Activated CD4-positive, alpha-beta T cell treated with anti-CD3 and anti-CD28 coated beads, Interleukin-2, Interleukin-4, amounts not matched to agents 100 ng/mL and 50 ng/mL, durations not matched to agents 16 hours and 8 hours (primary cell): Measurements from ENCODE around the gene LAPTM5.

Experiments used
- DNase-seq: peaks from one replicate; pipeline ENCODE4 v3.0.0-alpha.2; 2020; ENCODE audit warnings: low spot score

The LAPTM5 gene

GRCh38 chr1:30742300-30742962 lies 15.1 kb downstream of the LAPTM5 start:
- DNase-seq: no peak

- no peak for DNase-seq
Measured at GRCh38 chr1:30741239-30741894, 16.2 kb downstream of the LAPTM5 start.

DNA sequence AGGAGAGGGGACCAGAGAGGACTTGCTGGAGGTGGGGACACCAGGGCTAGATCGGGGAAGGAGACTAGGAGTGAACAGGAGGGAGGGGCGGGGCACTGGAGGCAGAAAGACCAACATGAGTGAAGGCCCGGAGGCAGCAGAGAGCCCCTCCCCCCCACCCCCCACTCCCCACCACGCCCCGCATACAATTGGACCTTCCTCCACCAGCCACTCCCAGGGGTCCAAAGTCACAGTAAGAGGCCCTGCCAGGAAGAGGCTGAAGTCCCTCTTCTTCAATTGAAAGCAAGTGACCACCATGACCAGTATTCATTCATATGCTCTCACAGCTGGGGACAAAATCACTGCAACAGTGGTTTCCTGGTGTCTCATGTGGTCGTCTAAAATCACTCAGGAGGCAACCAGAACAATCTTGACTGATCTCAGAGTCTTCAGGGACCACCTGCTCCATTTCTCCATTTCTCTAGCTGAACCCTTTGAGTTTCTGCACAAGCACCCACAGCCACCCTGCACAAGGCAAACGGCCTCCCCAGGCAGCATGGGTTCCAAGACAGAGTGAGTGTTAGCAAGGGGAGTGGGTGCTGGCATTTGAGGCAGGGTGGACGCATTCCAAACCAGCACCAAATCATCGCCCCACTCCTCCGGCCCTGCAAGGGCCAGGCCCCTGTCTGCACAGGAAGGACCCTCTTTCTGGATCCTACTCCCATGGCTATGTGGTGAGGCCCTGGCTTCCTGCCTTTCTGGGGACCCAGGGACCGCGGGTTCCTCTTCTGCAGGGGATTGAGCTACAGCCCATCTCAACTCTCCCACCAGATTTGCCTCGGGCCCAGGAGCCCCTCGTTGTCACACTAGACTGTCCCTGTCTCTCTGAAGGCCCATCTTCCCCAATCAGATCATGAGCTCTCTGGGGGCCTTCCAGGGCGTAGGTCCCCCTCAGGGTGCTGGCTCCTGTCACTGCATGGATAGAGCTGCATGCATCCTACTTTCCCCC lies 17.0 kb downstream of the LAPTM5 start:
- no peak for DNase-seq

- DNase-seq: no peak
Measured at GRCh38 chr1:30739601-30740000, 18.0 kb downstream of the LAPTM5 start.

DNA sequence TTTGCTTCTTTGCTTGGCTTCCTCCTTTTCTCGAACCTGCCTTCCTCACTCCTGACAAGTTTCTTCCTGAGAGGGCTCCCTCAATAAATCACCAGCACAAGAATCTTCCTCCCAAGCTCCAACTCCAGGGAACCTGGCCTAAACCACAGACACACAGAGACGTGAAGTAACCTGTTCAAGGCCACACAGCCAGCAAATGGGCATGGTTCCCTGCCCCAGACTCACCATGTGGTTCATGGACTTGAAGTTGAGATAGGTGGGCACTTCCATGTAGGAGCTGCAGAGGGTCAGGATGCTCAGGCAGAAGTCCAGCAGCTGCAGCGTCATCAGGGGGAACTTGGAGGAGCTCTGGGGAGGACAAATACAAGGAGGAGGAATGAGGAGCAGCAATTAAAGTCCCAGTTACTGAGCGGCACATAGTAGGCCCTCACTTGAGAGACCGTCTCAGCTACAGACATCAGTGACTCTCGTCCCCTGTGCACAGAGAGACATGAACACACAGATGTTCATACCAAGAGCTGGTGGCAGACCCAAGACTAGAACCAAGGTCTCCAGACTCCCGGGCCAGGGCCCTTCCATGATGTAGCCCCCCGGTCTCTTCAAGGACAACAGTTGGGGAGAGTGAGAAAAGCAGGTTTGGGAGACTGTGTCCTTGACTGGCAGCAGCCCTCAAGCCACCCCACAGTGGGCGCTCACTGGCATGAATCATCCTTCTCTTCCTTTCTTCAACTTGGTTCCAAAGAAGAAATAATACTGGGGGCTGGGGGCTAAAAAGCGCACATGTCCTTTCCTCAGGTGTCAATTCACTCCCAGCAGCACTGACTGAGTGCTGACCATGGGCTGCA lies 18.6 kb downstream of the LAPTM5 start:
- no peak for DNase-seq

DNA sequence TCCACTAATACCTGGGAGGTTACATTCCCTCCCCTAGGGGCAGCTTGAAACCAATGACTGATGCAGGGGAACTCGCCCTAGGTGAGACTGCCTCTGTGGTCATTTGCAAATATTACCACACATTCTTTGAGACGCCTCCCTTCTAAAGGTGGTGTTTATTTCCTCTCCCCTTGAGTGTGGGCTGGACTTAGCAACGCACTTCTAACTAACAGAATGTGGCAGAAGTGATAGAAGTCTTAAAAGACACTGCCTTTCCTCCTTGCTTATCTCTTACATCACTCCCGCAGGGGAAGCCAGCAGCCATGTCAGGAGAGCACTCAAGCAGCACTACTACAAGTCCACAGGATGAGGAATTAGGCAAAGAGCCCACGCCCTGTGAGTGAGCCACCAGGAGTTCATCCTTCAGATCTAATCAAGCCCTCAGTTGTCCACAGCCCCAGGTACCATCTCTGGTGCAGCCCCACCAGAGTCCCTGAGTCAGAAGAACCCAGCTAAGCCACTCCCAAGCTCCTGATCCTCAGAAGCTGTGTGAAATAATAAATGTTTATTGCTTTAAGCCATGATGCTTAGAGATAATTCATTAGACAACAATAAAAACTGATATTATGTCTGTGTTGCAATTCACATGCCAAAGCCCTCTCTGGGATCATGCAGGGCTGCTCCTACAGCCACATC lies 19.4 kb downstream of the LAPTM5 start:
- DNase-seq: no peak

DNA sequence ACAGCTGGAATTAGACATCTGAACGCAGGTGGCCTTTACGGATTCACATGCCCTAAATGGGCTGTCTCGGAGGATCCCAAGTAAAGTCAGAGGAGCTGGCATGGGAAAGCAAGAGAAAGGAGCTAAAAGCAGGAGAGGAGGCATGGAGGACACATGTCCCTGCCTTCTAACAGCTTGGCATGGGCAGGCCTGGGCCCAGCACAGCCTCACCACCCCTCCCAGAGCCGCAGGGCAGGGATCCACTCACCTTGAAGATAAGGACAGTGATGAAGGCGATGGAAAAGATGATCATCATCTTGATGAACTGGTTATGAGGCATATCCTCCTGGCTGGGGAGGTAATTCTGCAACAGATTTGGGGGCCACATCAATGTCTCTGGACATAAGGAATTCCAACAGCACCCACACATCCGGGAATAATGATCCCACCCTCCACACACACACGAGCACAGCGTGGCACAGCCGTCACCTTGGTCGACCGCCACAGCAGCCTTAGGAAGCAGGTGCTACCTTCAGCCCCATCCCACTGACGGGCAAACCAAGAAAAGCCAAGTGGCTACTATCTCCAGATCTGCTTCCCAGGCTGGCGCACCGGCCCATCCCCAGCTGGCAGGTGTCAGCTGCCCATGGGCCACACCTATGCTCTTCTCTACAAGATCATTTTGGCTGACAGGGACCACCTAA lies 20.1 kb downstream of the LAPTM5 start:
- no peak for DNase-seq

- no peak for DNase-seq
Measured at GRCh38 chr1:30735668-30736498, 21.7 kb downstream of the LAPTM5 start.

DNA sequence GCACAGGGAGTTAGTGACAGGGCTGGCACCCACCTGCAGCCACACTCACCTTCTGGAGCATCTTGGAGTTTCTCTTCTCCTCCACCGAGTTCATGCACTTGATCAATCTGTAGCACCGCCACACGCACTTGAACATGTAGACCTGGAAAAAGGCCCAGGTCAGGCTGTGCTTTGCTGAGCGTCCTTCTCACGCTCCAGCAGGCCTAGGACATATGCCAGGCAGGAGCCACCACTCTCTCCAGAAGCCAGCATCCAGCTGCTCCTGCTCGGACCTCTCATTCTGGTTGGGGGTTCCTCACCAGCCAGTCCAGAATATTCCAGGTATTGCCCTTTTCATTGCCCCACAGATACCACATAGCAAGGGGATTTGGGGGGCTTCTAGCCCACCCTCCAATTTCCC lies 22.4 kb downstream of the LAPTM5 start:
- no peak for DNase-seq

DNA sequence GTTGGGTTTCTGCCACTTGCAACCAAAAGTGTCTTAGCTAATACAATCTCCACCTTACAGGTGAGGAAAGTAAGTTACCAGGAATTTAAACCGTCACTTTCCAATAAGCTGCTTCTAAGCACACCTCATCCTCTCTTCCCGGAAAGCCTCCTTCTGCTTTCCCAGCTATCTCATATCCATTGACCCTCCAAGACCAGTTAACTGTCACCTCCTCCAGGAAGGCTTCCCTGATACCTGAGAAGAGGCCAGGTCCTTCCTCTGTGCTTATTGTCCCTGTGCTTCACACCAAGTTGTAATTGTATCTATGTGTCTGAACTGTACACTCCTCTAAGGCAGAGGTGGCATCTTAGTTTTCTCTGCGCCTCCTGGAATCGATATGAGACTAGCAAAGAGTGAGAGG lies 23.0 kb downstream of the LAPTM5 start:
- DNase-seq: no peak

- DNase-seq: no peak
Measured at GRCh38 chr1:30734106-30734505, 23.5 kb downstream of the LAPTM5 start.

DNA sequence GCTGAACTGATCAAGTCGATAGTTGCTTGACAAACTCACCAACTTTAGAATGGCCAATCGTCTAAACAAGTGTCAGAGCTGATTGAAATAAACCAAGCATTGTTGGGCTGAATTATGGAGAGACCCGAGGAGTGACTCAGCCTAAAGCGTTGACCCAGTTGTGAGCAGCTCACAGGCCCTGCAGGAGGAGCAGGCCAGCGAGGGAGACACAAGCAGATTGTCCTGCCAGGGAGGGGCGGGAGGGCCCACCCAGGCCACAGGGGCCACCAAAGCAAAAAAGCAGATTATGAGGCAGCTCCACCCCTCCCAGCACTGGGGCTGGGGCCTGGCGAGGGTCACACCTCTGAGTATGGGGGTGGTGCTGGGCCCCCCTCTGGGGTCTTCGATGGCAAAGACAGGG lies 24.1 kb downstream of the LAPTM5 start:
- no peak for DNase-seq

DNA sequence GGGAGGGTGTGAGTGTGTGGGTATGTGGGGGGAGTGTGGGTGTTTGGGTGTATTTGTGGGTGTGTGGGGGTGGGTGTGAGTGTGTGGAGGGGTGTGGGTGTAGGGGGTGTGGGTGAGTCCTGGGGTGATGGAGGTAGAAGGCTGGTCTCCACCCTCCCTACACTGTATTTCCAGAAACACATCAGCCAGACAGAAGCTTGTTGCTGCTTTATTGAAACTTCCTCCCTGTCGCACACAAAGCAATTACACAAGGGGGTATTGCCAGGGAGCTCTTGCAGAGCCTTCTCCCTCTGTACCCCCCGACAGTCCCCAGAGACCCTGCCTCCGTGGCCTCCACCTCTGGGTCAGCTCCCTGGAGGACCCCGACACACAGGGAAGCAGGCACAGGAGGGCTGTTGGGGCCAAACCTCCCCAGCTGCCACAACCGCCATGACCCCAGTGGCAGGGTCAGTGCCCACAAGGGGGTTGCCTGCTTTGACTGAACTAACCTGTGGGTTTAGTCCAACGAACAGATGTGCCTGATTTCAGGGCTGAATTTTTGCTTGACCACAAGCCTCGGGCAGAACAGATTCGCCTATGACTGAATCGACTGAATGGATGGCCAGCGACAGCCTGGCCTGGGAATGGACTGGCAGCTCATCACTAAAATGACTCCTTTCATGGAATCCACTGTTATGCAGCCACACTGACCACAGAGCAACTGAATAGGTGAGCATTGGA lies 25.1 kb downstream of the LAPTM5 start:
- DNase-seq: no peak

GRCh38 chr1:30731806-30732276 lies 25.7 kb downstream of the LAPTM5 start:
- no peak for DNase-seq

GRCh38 chr1:30731109-30731805 lies 26.3 kb downstream of the LAPTM5 start:
- no peak for DNase-seq

- no peak for DNase-seq
Measured at GRCh38 chr1:30730346-30731108, 27.0 kb downstream of the LAPTM5 start.

DNA sequence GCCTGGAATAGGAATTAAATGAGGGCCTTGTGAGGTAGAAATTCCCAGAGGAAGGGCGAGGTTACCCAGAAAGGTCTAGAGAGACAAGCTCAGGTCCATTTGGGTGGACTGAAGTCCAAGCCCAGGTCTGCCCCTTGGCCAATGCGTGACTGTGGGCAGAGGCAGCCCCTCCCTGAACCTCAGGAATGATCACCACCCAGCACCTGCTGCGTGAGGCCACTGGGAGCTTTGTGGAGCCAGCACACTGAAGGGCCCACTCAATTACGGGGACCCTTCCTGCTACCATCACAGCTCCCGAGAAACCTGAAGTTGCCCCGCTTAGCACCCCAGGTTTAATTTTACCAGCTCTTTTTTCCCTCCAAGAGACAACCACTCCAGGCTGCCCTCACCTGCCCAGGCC lies 27.7 kb downstream of the LAPTM5 start:
- no peak for DNase-seq
